Measurements from ENCODE around the gene TBCD. TPM values are rescaled to one million over a fixed set of nuclear protein-coding genes. Genes with fewer than 3 reads are reported as not detected.
A peak's percentile ranks its signal among the peaks of the same experiment; 100 is the strongest.

The TBCD gene
- total RNA-seq, 2 experiments from 2014 or later: 87.8 to 145 TPM

DNA sequence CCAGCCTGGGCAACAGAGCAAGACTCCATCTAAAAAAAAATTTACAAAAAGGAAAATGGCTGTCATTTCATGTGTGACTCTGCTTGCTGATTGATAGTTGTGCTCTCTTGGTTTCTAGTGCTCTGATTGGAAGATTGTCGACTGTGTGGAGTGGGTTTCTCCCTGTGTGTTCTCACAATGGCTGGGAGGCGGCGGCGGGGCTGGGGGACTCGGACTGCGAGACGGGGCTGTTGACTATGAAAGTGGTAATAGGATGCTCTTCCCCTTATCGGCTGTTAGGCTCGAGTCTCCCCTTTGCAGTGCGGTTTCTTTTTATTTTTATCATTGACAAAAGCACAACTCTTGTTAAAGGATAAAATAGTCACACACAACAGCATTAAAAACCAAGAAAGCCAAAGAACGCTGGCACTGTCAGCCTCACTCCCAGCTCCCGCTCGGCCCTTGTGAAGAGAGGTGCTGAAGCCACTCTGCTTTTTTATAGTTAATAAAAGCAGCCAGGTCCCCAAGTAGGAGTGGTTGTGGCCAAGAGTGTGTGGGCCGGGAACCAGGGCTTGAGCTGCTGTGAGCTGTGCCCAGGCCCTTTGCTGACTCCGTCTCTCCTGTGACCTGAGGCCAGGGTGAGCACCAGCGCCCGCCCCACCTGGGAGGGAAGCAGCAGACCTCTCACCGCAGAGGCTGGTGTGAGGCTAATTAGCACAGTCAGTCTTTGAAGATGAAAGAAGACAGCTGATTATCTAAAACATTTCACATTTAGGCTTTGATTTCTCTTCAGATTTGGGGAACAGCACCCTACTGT, 36.5 kb downstream of the TBCD start:
- POLR2A ChIA-PET: interaction anchor here (0.6 kb wide), 2 partner anchors 245 to 1632 kb away, joined by 3 read pairs; no protein-coding TSS in a partner anchor
- Histone ChIP-seq H3K4me3 (ENCODE audit: low read depth, low read length, poor library complexity, severe bottlenecking) (no peak overlapping the region), H3K9me2 (ENCODE audit: insufficient read depth, low read length) (no peaks in the 10 kb centered on the region), H3K79me2 (ENCODE audit: insufficient read depth, low read depth, low read length) (peaks cover 4% of the 10 kb centered on the region; the same call in 1 of the 2 replicates), H3K4me1 (ENCODE audit: insufficient read depth, low read length, poor library complexity, severe bottlenecking) (peaks cover 37% of the 10 kb centered on the region), H3K9me3 (ENCODE audit: low read length) (no peaks in the 10 kb centered on the region), H3K4me2 (ENCODE audit: low read length) (peak overlapping the region; percentile 64), H3K36me3 (ENCODE audit: insufficient read depth, low read length) (peaks cover 60% of the 10 kb centered on the region), H4K20me1 (ENCODE audit: insufficient read depth, low read length) (no peaks in the 10 kb centered on the region), H3K27ac (ENCODE audit: low read depth, low read length, poor library complexity, severe bottlenecking) (peak overlapping the region; percentile 84), H2AFZ (ENCODE audit: low read length) (no peak overlapping the region)
- CTCF ChIA-PET (ENCODE audit: unreplicated experiment): no interaction called here
- TF ChIP-seq EZH2phosphoT487 (IDR thresholded peaks at IDR 0.05; ENCODE audit: borderline replicate concordance, low read depth, low read length): no peak
- TF ChIP-seq CTCF (conservative IDR thresholded peaks at IDR 0.05; ENCODE audit: low read length): no peak
- DNase-seq (ENCODE audit: low spot score): no peak
- intact Hi-C loops (cut with micrococcal nuclease; ENCODE audit: unreplicated experiment): no loop called here
- no TSS peak for BruUV-seq (replicated peaks)

DNA sequence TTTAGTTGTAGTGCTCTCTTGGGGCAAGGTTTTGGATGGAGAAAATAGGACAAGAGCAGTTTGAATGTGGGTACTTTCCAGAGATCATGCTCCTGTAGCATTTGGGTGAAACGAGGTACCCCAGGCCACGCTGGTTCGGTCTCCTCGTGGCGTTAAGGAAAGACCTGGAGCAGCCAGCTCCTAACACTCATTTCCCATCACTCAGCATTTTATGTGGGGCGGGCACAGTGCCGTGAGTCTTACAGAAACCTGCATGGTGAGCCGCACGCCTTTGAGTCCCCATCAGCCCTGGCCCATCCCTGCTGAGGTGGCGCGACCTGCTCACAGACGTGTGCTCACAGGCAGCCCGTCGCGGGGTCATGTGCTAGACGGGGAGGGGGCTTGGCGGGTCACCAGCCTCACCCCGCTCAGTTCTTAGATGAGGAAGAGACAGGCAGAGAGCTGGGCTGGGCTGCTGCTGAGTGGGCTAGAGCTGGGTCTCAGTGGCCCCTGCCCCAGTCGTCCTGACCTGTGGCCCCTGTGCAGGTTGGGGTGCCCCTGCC, 37.3 kb downstream of the TBCD start:
- CTCF ChIA-PET (ENCODE audit: unreplicated experiment): no interaction called here
- H3K9me3 ChIP-seq (ENCODE audit: low read length): no peaks in the 10 kb centered on the region
- peaks cover 4% of the 10 kb centered on the region; the same call in 1 of the 2 replicates for H3K79me2 ChIP-seq (ENCODE audit: insufficient read depth, low read depth, low read length)
- no peak overlapping the region for H3K4me2 ChIP-seq (ENCODE audit: low read length)
- no peak overlapping the region for H3K4me3 ChIP-seq (ENCODE audit: low read depth, low read length, poor library complexity, severe bottlenecking)
- no TSS peak for BruUV-seq (replicated peaks)
- H4K20me1 ChIP-seq (ENCODE audit: insufficient read depth, low read length): no peaks in the 10 kb centered on the region
- peaks cover 53% of the 10 kb centered on the region for H3K36me3 ChIP-seq (ENCODE audit: insufficient read depth, low read length)
- TF ChIP-seq EZH2phosphoT487 (IDR thresholded peaks at IDR 0.05; ENCODE audit: borderline replicate concordance, low read depth, low read length) (no peak), CTCF (conservative IDR thresholded peaks at IDR 0.05; ENCODE audit: low read length) (no peak)
- no peak for DNase-seq (ENCODE audit: low spot score)
- no peaks in the 10 kb centered on the region for H3K9me2 ChIP-seq (ENCODE audit: insufficient read depth, low read length)
- H3K27ac ChIP-seq (ENCODE audit: low read depth, low read length, poor library complexity, severe bottlenecking): no peak overlapping the region
- H3K4me1 ChIP-seq (ENCODE audit: insufficient read depth, low read length, poor library complexity, severe bottlenecking): peaks cover 37% of the 10 kb centered on the region
- intact Hi-C loops (cut with micrococcal nuclease; ENCODE audit: unreplicated experiment): no loop called here
- no peak overlapping the region for H2AFZ ChIP-seq (ENCODE audit: low read length)
- POLR2A ChIA-PET: interaction anchor here (0.6 kb wide), 1 partner anchor 244 kb away, joined by 3 read pairs; no protein-coding TSS in a partner anchor

DNA sequence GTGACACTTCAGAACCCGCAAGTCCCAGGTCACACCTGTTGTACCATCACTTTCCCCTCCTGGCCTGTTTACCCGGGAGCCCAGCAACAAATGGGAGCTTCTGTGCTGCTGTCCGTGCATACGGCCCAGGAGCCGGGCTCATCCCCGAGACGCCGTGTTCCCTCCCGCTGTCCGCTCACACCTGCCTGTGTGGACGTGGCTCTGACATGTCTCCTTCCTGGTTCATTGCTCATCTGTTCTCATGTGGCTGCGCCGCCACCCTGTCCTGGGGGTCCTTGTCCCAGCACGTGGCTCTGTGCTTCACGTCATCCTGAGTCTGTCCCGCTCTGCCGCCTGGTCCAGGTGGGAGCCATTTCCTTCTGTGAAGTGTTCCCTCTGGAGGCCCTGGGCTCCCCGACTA, 37.9 kb downstream of the TBCD start:
- TF ChIP-seq CTCF (conservative IDR thresholded peaks at IDR 0.05; ENCODE audit: low read length) (no peak), EZH2phosphoT487 (IDR thresholded peaks at IDR 0.05; ENCODE audit: borderline replicate concordance, low read depth, low read length) (no peak)
- no TSS peak for BruUV-seq (replicated peaks)
- Histone ChIP-seq H3K4me1 (ENCODE audit: insufficient read depth, low read length, poor library complexity, severe bottlenecking) (peaks cover 37% of the 10 kb centered on the region), H3K27ac (ENCODE audit: low read depth, low read length, poor library complexity, severe bottlenecking) (no peak overlapping the region), H3K4me2 (ENCODE audit: low read length) (no peak overlapping the region), H3K4me3 (ENCODE audit: low read depth, low read length, poor library complexity, severe bottlenecking) (no peak overlapping the region), H3K9me3 (ENCODE audit: low read length) (no peaks in the 10 kb centered on the region), H3K36me3 (ENCODE audit: insufficient read depth, low read length) (peaks cover 49% of the 10 kb centered on the region), H3K79me2 (ENCODE audit: insufficient read depth, low read depth, low read length) (peaks cover 4% of the 10 kb centered on the region; the same call in 1 of the 2 replicates), H4K20me1 (ENCODE audit: insufficient read depth, low read length) (no peaks in the 10 kb centered on the region), H2AFZ (ENCODE audit: low read length) (no peak overlapping the region), H3K9me2 (ENCODE audit: insufficient read depth, low read length) (no peaks in the 10 kb centered on the region)
- CTCF ChIA-PET (ENCODE audit: unreplicated experiment): no interaction called here
- intact Hi-C loops (cut with micrococcal nuclease; ENCODE audit: unreplicated experiment): no loop called here
- POLR2A ChIA-PET: no interaction called here
- DNase-seq (ENCODE audit: low spot score): no peak

All from OCI-LY7 (cell line).